GM12891 (cell line): ENCODE measurements around the gene SUGT1.

Experiments used
- DNase-seq: peaks from one replicate; pipeline ENCODE4 v3.0.0; 2011; ENCODE audit warnings: low spot score; ENCODE audit not compliant: insufficient read length
- FAIRE-seq: peaks from 2 replicates; lab custom pipeline; 2011; peaks lifted over from hg19 to GRCh38; lab: Jason Lieb, UNC
- PAX5 ChIP-seq: IDR thresholded peaks from 2 replicates; pipeline ENCODE4 v1.6.1; 2011; ENCODE audit warnings: low read length, moderate library complexity, mild to moderate bottlenecking; ENCODE audit not compliant: insufficient read depth, severe bottlenecking
- POLR2A ChIP-seq: IDR thresholded peaks from 2 replicates; pipeline ENCODE4 v1.6.1; 2011; ENCODE audit warnings: low read depth, low read length, control low read depth
- POLR2AphosphoS5 ChIP-seq: IDR thresholded peaks from 2 replicates; pipeline ENCODE4 v1.6.1; 2011; ENCODE audit warnings: low read depth, low read length, control low read depth
- POU2F2 ChIP-seq: IDR thresholded peaks from 2 replicates; pipeline ENCODE4 v1.6.1; 2011; ENCODE audit warnings: low read depth, mild to moderate bottlenecking, control low read depth, low read length, moderate library complexity
- SPI1 ChIP-seq: IDR thresholded peaks from 2 replicates; pipeline ENCODE4 v1.6.1; 2011; ENCODE audit warnings: low read depth, low read length, control low read depth
- TAF1 ChIP-seq: IDR thresholded peaks from 2 replicates; pipeline ENCODE4 v1.6.1; 2011; ENCODE audit warnings: low read depth, low read length, control low read depth

SUGT1 gene

GRCh38 chr13:52738719-52739467 is 86.3 kb downstream of the SUGT1 start:
- TF ChIP-seq SPI1: no peak
- TF ChIP-seq PAX5: no peak
- TF ChIP-seq POLR2A: no peak
- TF ChIP-seq TAF1: no peak
- no peak for TF ChIP-seq POLR2AphosphoS5
- TF ChIP-seq POU2F2: no peak
- DNase-seq: peak; percentile 58
- FAIRE-seq: peak; percentile 28

GRCh38 chr13:52739468-52740071 is 86.9 kb downstream of the SUGT1 start, which contains the start of gene CNMD:
Gene CNMD (minus strand): TSS chr13:52739820. CDS start chr13:52739701, 119 bp downstream.
- TF ChIP-seq POLR2A: no peak
- no peak for TF ChIP-seq POLR2AphosphoS5
- TF ChIP-seq PAX5: no peak
- no peak for TF ChIP-seq POU2F2
- no peak for TF ChIP-seq TAF1
- no peak for TF ChIP-seq SPI1
- FAIRE-seq: no peak
- DNase-seq: no peak

- FAIRE-seq (no peak), DNase-seq (no peak)
- TF ChIP-seq TAF1 (no peak), PAX5 (no peak)
These were observed 90.9 kb downstream of the SUGT1 start for GRCh38 chr13:52743569-52743968.

GRCh38 chr13:52743988-52744387 is 91.4 kb downstream of the SUGT1 start:
- FAIRE-seq: no peak
- no peak for TF ChIP-seq POU2F2
- no peak for TF ChIP-seq TAF1
- no peak for TF ChIP-seq SPI1
- TF ChIP-seq PAX5: no peak
- TF ChIP-seq POLR2A: no peak
- TF ChIP-seq POLR2AphosphoS5: no peak
- no peak for DNase-seq

GRCh38 chr13:52744842-52745375 is 92.3 kb downstream of the SUGT1 start:
- TF ChIP-seq SPI1 (no peak), POLR2AphosphoS5 (no peak), TAF1 (no peak), PAX5 (no peak), POLR2A (no peak), POU2F2 (no peak)
- DNase-seq (no peak), FAIRE-seq (no peak)

GRCh38 chr13:52746141-52746540 is 93.5 kb downstream of the SUGT1 start:
- TF ChIP-seq POU2F2 (no peak), TAF1 (no peak), POLR2A (no peak), SPI1 (no peak), POLR2AphosphoS5 (no peak), PAX5 (no peak)
- FAIRE-seq: no peak
- no peak for DNase-seq

GRCh38 chr13:52749419-52749818 is 96.8 kb downstream of the SUGT1 start:
- FAIRE-seq: no peak
- TF ChIP-seq POLR2AphosphoS5: no peak
- no peak for TF ChIP-seq PAX5
- TF ChIP-seq TAF1: no peak
- TF ChIP-seq SPI1: no peak
- no peak for TF ChIP-seq POLR2A
- TF ChIP-seq POU2F2: no peak
- DNase-seq: no peak
